SK-N-SH treated with all-trans-retinoic acid at 6 μM for 48 hours (cell line): ENCODE data around the gene MRPL12.

ENCODE experiments used
- ATAC-seq: fragments of 200-7000 bp; cut with Tn5 transposase; 3 replicates; pipeline ENCODE4 v1.9.1; 2020; ENCODE audit warnings: mild to moderate bottlenecking, moderate library complexity
- ARNTL ChIP-seq: fragments of 450-650 bp; formaldehyde crosslinking; IDR thresholded peaks from 2 replicates; pipeline ENCODE4 v1.5.0; 2020; ENCODE audit warnings: low read depth, mild to moderate bottlenecking, moderate library complexity, borderline replicate concordance
- BACH2 ChIP-seq: fragments of 250-450 bp; sonication (Bioruptor Pico); IDR thresholded peaks from 2 replicates; pipeline ENCODE4 v1.9.0; 2021; ENCODE audit warnings: mild to moderate bottlenecking, borderline replicate concordance
- CREB5 ChIP-seq: fragments of 250-450 bp; sonication (Bioruptor Pico); IDR thresholded peaks from 2 replicates; pipeline ENCODE4 v1.5.1; 2020; ENCODE audit warnings: low read depth, mild to moderate bottlenecking, moderate library complexity
- CSRNP3 ChIP-seq: fragments of 250-450 bp; sonication (Bioruptor Pico); IDR thresholded peaks from 2 replicates; pipeline ENCODE4 v1.5.1; 2021; ENCODE audit warnings: mild to moderate bottlenecking, moderate library complexity
- ESRRG ChIP-seq: fragments of 250-450 bp; sonication (Bioruptor Pico); IDR thresholded peaks from 2 replicates; pipeline ENCODE4 v1.6.1; 2021; ENCODE audit warnings: mild to moderate bottlenecking
- GLIS3 ChIP-seq: fragments of 250-450 bp; sonication (Bioruptor Pico); IDR thresholded peaks from 2 replicates; pipeline ENCODE4 v1.5.0; 2020; ENCODE audit warnings: mild to moderate bottlenecking, moderate library complexity
- ISL1 ChIP-seq: fragments of 250-450 bp; sonication (Bioruptor Pico); IDR thresholded peaks from 2 replicates; pipeline ENCODE4 v2.1.2; 2022; ENCODE audit warnings: mild to moderate bottlenecking, moderate library complexity
- OSR1 ChIP-seq: fragments of 250-450 bp; sonication (Bioruptor Pico); IDR thresholded peaks from 2 replicates; pipeline ENCODE4 v1.8.0; 2022; ENCODE audit warnings: moderate library complexity, mild to moderate bottlenecking, inconsistent platforms
- PATZ1 ChIP-seq: fragments of 250-450 bp; sonication (Bioruptor Pico); IDR thresholded peaks from 2 replicates; pipeline ENCODE4 v1.8.0; 2020; ENCODE audit warnings: mild to moderate bottlenecking, moderate library complexity, borderline replicate concordance
- POU6F1 ChIP-seq: fragments of 250-450 bp; sonication (Bioruptor Pico); IDR thresholded peaks from 2 replicates; pipeline ENCODE4 v1.8.0; 2021; ENCODE audit warnings: low read depth, mild to moderate bottlenecking, moderate library complexity, borderline replicate concordance
- PPARA ChIP-seq: fragments of 250-450 bp; sonication (Bioruptor Pico); IDR thresholded peaks from 2 replicates; pipeline ENCODE4 v1.5.0; 2020; ENCODE audit warnings: mild to moderate bottlenecking, borderline replicate concordance
- RARB ChIP-seq: fragments of 250-450 bp; sonication (Bioruptor Pico); IDR thresholded peaks from 2 replicates; pipeline ENCODE4 v1.8.0; 2021; ENCODE audit warnings: mild to moderate bottlenecking, moderate library complexity
- SNAI2 ChIP-seq: fragments of 250-450 bp; sonication (Bioruptor Pico); IDR thresholded peaks from 2 replicates; pipeline ENCODE4 v1.5.0; 2020; ENCODE audit warnings: mild to moderate bottlenecking, moderate library complexity
- TCF4 ChIP-seq: fragments of 250-450 bp; sonication (Bioruptor Pico); IDR thresholded peaks from 2 replicates; pipeline ENCODE4 v1.8.0; 2021; ENCODE audit warnings: mild to moderate bottlenecking, moderate library complexity, borderline replicate concordance
- TOX ChIP-seq: fragments of 250-450 bp; sonication (Bioruptor Pico); IDR thresholded peaks from 2 replicates; pipeline ENCODE4 v1.8.0; 2021; ENCODE audit warnings: mild to moderate bottlenecking, moderate library complexity, borderline replicate concordance
- ZC3H10 ChIP-seq: fragments of 250-450 bp; sonication (Bioruptor Pico); IDR thresholded peaks from 2 replicates; pipeline ENCODE4 v1.5.1; 2021; ENCODE audit warnings: mild to moderate bottlenecking, moderate library complexity
- ZFP3 ChIP-seq: fragments of 250-450 bp; sonication (Bioruptor Pico); IDR thresholded peaks from 2 replicates; pipeline ENCODE4 v1.5.0; 2020; ENCODE audit warnings: mild to moderate bottlenecking, moderate library complexity
- ZFP30 ChIP-seq: fragments of 450-650 bp; formaldehyde crosslinking; IDR thresholded peaks from 2 replicates; pipeline ENCODE4 v1.5.0; 2022; ENCODE audit warnings: mild to moderate bottlenecking, moderate library complexity
- ZNF565 ChIP-seq: fragments of 450-650 bp; formaldehyde crosslinking; conservative IDR thresholded peaks from 2 replicates; pipeline ENCODE4 v1.5.0; 2020; ENCODE audit warnings: low read depth, mild to moderate bottlenecking, moderate library complexity
- ZNF70 ChIP-seq: fragments of 450-650 bp; formaldehyde crosslinking; IDR thresholded peaks from 2 replicates; pipeline ENCODE4 v1.5.0; 2020; ENCODE audit warnings: mild to moderate bottlenecking, moderate library complexity
- ZNF8 ChIP-seq: fragments of 450-650 bp; formaldehyde crosslinking; IDR thresholded peaks from 2 replicates; pipeline ENCODE4 v1.5.0; 2020; ENCODE audit warnings: mild to moderate bottlenecking, moderate library complexity

The MRPL12 gene

DNA sequence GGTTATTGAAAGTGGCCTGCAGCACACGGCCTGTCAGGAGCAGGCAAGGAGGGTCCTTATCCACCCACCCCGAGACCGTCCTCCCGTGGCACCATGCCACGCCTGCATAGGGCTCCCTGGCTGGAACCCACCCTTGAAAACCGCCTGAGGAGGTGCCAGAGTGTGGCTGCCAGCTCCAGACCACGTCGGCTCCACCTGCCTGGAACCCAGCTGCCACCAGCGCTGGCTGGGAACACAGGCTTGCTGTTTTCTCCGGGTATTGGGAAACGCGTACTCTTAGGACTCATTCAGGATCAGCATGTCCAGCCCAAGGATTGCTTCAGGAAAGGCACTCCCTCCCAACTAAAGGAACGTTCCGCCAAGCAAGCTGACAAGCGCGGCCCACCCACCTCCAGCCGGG, 26.3 kb upstream of the MRPL12 start (continued):
- TF ChIP-seq ZNF8 (CRISPR knock-in tag) (no peak), ZNF70 (CRISPR knock-in tag) (no peak), ESRRG (CRISPR knock-in tag) (no peak), CREB5 (no peak), ZFP3 (no peak), PPARA (CRISPR knock-in tag) (no peak)

DNA sequence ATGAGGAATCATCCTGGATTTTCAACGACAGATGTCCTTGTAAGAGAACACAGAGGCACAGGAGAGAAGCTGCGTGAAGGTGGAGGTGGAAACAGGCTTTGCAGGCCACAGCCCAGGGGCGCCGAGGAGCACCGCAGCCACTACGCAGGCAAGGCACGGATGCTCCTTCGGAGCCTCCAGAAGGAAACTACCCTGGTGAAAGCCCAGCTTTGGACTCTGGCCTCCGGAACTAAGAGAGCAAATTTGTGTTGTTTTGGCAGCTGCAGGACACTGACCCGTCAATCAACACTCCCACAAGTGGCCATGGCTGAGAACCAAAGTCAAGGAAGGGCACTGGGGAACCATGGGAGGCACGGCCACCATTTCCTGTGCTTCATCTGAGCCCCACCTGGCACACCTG, 23.0 kb upstream of the MRPL12 start:
- no peak for ATAC-seq
- TF ChIP-seq POU6F1 (CRISPR knock-in tag) (no peak), PATZ1 (CRISPR knock-in tag) (no peak), ESRRG (CRISPR knock-in tag) (no peak), PPARA (CRISPR knock-in tag) (no peak), ZNF565 (CRISPR knock-in tag) (no peak), ISL1 (CRISPR knock-in tag) (no peak), GLIS3 (CRISPR knock-in tag) (no peak), CSRNP3 (CRISPR knock-in tag) (no peak), ARNTL (no peak), ZFP3 (no peak), SNAI2 (CRISPR knock-in tag) (no peak), ZNF70 (CRISPR knock-in tag) (no peak), TOX (CRISPR knock-in tag) (no peak), ZC3H10 (CRISPR knock-in tag) (no peak), TCF4 (CRISPR knock-in tag) (no peak), BACH2 (CRISPR knock-in tag) (no peak), ZNF8 (CRISPR knock-in tag) (no peak), ZFP30 (CRISPR knock-in tag) (no peak), OSR1 (CRISPR knock-in tag) (no peak), CREB5 (no peak)
- TF ChIP-seq, all 23 proteins: peak for 0

- ATAC-seq: no peak
- no peak for TF ChIP-seq RARB
Measured at GRCh38 chr17:81681672-81682071, 21.5 kb upstream of the MRPL12 start.

DNA sequence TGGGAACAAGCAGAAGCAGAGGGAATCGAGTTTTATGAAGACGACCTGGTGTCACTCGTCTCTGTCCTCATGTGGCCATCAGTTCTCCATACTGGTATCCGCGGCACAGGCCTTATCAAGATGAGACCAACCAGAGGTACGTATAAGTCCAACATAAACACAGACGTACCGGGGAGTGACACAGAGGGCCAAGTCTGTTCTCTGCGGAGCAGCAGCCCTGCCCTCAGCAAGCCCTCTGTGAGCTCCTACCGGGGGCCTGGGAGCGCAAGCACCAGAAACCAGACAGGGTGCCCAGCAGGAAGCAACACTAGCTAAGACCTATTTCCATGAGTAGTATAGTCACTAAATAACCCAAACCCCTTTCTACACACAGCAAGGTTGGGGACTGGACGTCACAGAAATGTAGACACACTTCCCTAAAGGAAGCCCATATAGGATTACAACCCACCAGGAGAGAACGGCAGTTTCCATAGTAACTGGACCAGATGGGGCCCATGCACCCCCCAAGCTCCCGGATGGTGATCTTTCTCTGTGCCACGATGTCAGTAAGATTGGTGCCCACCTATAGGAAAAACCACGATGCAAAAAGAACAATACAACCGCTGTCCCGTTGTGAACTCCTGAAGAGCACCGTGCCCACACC, 20.5 kb upstream of the MRPL12 start:
- TF ChIP-seq ZNF8 (CRISPR knock-in tag) (peak; percentile 94), ARNTL (no peak)
- ATAC-seq: peak; percentile 5
